Measurements from ENCODE around the gene TEX14.
"Not testable (repeated sequence)": the region's sequence is repeated elsewhere in the genome, so short reads cannot be mapped to it uniquely, and the experiment has no call there.

Gene TEX14

GRCh38 chr17:58688521-58688920 lies 3.3 kb downstream of the TEX14 start:
- DNase-seq (ENCODE audit: low spot score) = no peak

- no peak for DNase-seq (ENCODE audit: low spot score)
These were observed 4.9 kb downstream of the TEX14 start for GRCh38 chr17:58686980-58687379.

- DNase-seq (ENCODE audit: low spot score) = not testable (repeated sequence)
These were observed 7.4 kb downstream of the TEX14 start for GRCh38 chr17:58684462-58684861.

GRCh38 chr17:58684003-58684402 lies 7.8 kb downstream of the TEX14 start:
- DNase-seq (ENCODE audit: low spot score) = no peak

- DNase-seq (ENCODE audit: low spot score) = no peak
These were observed 11.8 kb downstream of the TEX14 start for GRCh38 chr17:58680038-58680369.

GRCh38 chr17:58679263-58680037 lies 12.4 kb downstream of the TEX14 start:
- no peak for DNase-seq (ENCODE audit: low spot score)

GRCh38 chr17:58678287-58678686 lies 13.6 kb downstream of the TEX14 start:
- not testable (repeated sequence) for DNase-seq (ENCODE audit: low spot score)

- DNase-seq (ENCODE audit: low spot score) = no peak
These were observed 14.5 kb downstream of the TEX14 start for GRCh38 chr17:58677194-58677880.

GRCh38 chr17:58671969-58672368 lies 19.9 kb downstream of the TEX14 start:
- no peak for DNase-seq (ENCODE audit: low spot score)

GRCh38 chr17:58669853-58670252 lies 22.0 kb downstream of the TEX14 start:
- DNase-seq (ENCODE audit: low spot score) = no peak

GRCh38 chr17:58668598-58668935 lies 23.3 kb downstream of the TEX14 start:
- no peak for DNase-seq (ENCODE audit: low spot score)

GRCh38 chr17:58667934-58668597 lies 23.8 kb downstream of the TEX14 start:
- no peak for DNase-seq (ENCODE audit: low spot score)

- peak; percentile 52 for DNase-seq (ENCODE audit: low spot score)
These were observed 25.0 kb downstream of the TEX14 start for GRCh38 chr17:58666858-58667267.

GRCh38 chr17:58665946-58666857 lies 25.6 kb downstream of the TEX14 start:
- DNase-seq (ENCODE audit: low spot score) = no peak

GRCh38 chr17:58664302-58664701 lies 27.5 kb downstream of the TEX14 start:
- no peak for DNase-seq (ENCODE audit: low spot score)

GRCh38 chr17:58661499-58661898 lies 30.3 kb downstream of the TEX14 start:
- no peak for DNase-seq (ENCODE audit: low spot score)

- DNase-seq (ENCODE audit: low spot score) = no peak
These were observed 31.2 kb downstream of the TEX14 start for GRCh38 chr17:58660621-58661020.

- not testable (repeated sequence) for DNase-seq (ENCODE audit: low spot score)
These were observed 32.1 kb downstream of the TEX14 start for GRCh38 chr17:58659714-58660084.

- DNase-seq (ENCODE audit: low spot score) = peak; percentile 93
These were observed 32.8 kb downstream of the TEX14 start for GRCh38 chr17:58658804-58659713.

GRCh38 chr17:58657962-58658803 lies 33.7 kb downstream of the TEX14 start:
- not testable (repeated sequence) for DNase-seq (ENCODE audit: low spot score)

All from globus pallidus (tissue), 1 donor.